GM19035 (cell line): ENCODE measurements around the gene TAF4.
"Not testable (repeated sequence)": the region's sequence is repeated elsewhere in the genome, so short reads cannot be mapped to it uniquely, and the experiment has no call there.

ENCODE experiments used
- ATAC-seq: cut with Tn5 transposase; IDR thresholded peaks from one replicate; pipeline ENCODE4 v1.9.1; 2021; ENCODE audit not compliant: unreplicated experiment

The TAF4 gene

GRCh38 chr20:62065674-62066338 lies at the start of gene TAF4:
TAF4 (minus strand) TSS chr20:62065881; CDS start chr20:62065810, 71 bp downstream.
- ATAC-seq: peak; percentile 72

GRCh38 chr20:62114894-62115293 lies 49.2 kb upstream of the TAF4 start:
- ATAC-seq: no peak

GRCh38 chr20:62112368-62112767 lies 46.7 kb upstream of the TAF4 start:
- ATAC-seq: no peak

- ATAC-seq: no peak
These were observed 45.5 kb upstream of the TAF4 start for GRCh38 chr20:62111148-62111547.

- no peak for ATAC-seq
These were observed 39.9 kb upstream of the TAF4 start for GRCh38 chr20:62105592-62105991.

- no peak for ATAC-seq
These were observed 39.2 kb upstream of the TAF4 start for GRCh38 chr20:62104791-62105345.

- ATAC-seq: no peak
These were observed 38.6 kb upstream of the TAF4 start for GRCh38 chr20:62104234-62104789.

- no peak for ATAC-seq
These were observed 38.0 kb upstream of the TAF4 start for GRCh38 chr20:62103508-62104233.

GRCh38 chr20:62101078-62101477 lies 35.4 kb upstream of the TAF4 start:
- ATAC-seq: no peak

GRCh38 chr20:62097881-62098407 lies 32.3 kb upstream of the TAF4 start:
- ATAC-seq: no peak

GRCh38 chr20:62096421-62097380 lies 31.0 kb upstream of the TAF4 start:
- no peak for ATAC-seq

GRCh38 chr20:62089393-62089792 lies 23.7 kb upstream of the TAF4 start:
- ATAC-seq: no peak

- ATAC-seq: no peak
These were observed 22.8 kb upstream of the TAF4 start for GRCh38 chr20:62088258-62089127.

- no peak for ATAC-seq
These were observed 22.0 kb upstream of the TAF4 start for GRCh38 chr20:62087632-62088031.

GRCh38 chr20:62087227-62087626 lies 21.5 kb upstream of the TAF4 start:
- ATAC-seq: no peak

- no peak for ATAC-seq
These were observed 19.5 kb upstream of the TAF4 start for GRCh38 chr20:62085206-62085605.

- ATAC-seq: not testable (repeated sequence)
These were observed 18.5 kb upstream of the TAF4 start for GRCh38 chr20:62084224-62084623.

GRCh38 chr20:62083312-62083711 lies 17.6 kb upstream of the TAF4 start:
- ATAC-seq: no peak

- no peak for ATAC-seq
These were observed 14.7 kb upstream of the TAF4 start for GRCh38 chr20:62080249-62080990.
